ENCODE measurements around the gene ACE2. TPM values are rescaled to one million over a fixed set of nuclear protein-coding genes. Genes with fewer than 3 reads are reported as not detected.

The ACE2 gene
- total and polyA plus RNA-seq, 10 donors: 0.03 to 0.06 TPM; not detected in 8

- DNase-seq: no peak
- TF ChIP-seq POLR2AphosphoS5 (IDR thresholded peaks at IDR 0.05) (no peak), CTCF (IDR thresholded peaks at IDR 0.05 in 8 of 11, conservative IDR thresholded peaks at IDR 0.05 in 3 of 11) (no peak), POLR2A (IDR thresholded peaks at IDR 0.05) (no peak)
- peaks cover 0 to 15% (median 0%) of the 10 kb centered on the region in 6 donors for H3K36me3 ChIP-seq
- peaks cover 0 to 4% (median 0%) of the 10 kb centered on the region in 7 donors for H3K27me3 ChIP-seq (replicated peaks in 1 of 7)
- peaks cover 0 to 5% (median 0%) of the 10 kb centered on the region in 6 donors for H3K4me1 ChIP-seq
- no peaks in the 10 kb centered on the region for H3K9me3 ChIP-seq
- intact Hi-C loops (cut with DNase I; ENCODE audit: low total_unique reads): no loop called here
- H3K27ac ChIP-seq: no peak overlapping the region
- no peak overlapping the region for H3K4me3 ChIP-seq
These were observed 71.6 kb downstream of the ACE2 start for GRCh38 chrX:15529165-15529564.

GRCh38 chrX:15525664-15526416, 74.9 kb downstream of the ACE2 start:
- intact Hi-C loops (cut with DNase I; ENCODE audit: low total_unique reads): no loop called here
- no peak for DNase-seq
- TF ChIP-seq POLR2AphosphoS5 (IDR thresholded peaks at IDR 0.05): no peak
- TF ChIP-seq POLR2A (IDR thresholded peaks at IDR 0.05): no peak
- no peak for TF ChIP-seq CTCF (IDR thresholded peaks at IDR 0.05 in 8 of 11, conservative IDR thresholded peaks at IDR 0.05 in 3 of 11)
- Histone ChIP-seq H3K27ac (no peak overlapping the region), H3K36me3 (peaks cover 0 to 24% (median 0%) of the 10 kb centered on the region in 6 donors), H3K4me3 (no peak overlapping the region), H3K4me1 (peaks cover 0 to 5% (median 0%) of the 10 kb centered on the region in 6 donors), H3K27me3 (replicated peaks in 1 of 7) (peaks cover 0 to 12% (median 0%) of the 10 kb centered on the region in 7 donors), H3K9me3 (no peaks in the 10 kb centered on the region)
- WGBS, 5 donors: 66 to 81% (median 78%) methylated on average over 8 of the region's 8 CpGs

DNA sequence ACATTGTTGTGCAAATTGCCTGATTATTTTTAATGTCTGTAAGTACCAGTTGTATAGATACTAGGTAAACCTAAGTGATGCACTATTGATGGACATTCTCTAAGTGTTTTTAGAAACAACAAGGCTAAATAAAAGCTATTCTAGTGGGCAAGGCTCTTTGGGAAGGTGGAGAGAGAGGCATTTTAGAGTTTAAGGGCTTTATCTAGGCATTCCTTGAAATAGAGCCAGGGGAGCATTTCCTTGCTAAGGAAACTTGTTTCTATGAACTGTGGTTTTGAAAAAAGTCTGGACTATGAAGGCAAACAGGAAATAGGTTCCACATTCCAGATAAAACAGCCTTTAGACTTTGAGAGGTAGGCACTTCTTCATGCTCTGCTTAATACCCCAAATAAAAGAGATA, 76.3 kb downstream of the ACE2 start:
- no peak for DNase-seq
- Histone ChIP-seq H3K36me3 (peaks cover 0 to 24% (median 0%) of the 10 kb centered on the region in 6 donors), H3K9me3 (no peaks in the 10 kb centered on the region), H3K27me3 (replicated peaks in 1 of 7) (peaks cover 0 to 12% (median 0%) of the 10 kb centered on the region in 7 donors), H3K27ac (peak overlapping the region in 3 of 8 donors; percentile 30 to 41 (median 33)), H3K4me1 (peaks cover 0 to 5% (median 0%) of the 10 kb centered on the region in 6 donors), H3K4me3 (no peak overlapping the region)
- TF ChIP-seq CTCF (IDR thresholded peaks at IDR 0.05 in 8 of 11, conservative IDR thresholded peaks at IDR 0.05 in 3 of 11): no peak
- TF ChIP-seq POLR2A (IDR thresholded peaks at IDR 0.05): no peak
- no peak for TF ChIP-seq POLR2AphosphoS5 (IDR thresholded peaks at IDR 0.05)
- intact Hi-C loops (cut with DNase I; ENCODE audit: low total_unique reads): no loop called here

DNA sequence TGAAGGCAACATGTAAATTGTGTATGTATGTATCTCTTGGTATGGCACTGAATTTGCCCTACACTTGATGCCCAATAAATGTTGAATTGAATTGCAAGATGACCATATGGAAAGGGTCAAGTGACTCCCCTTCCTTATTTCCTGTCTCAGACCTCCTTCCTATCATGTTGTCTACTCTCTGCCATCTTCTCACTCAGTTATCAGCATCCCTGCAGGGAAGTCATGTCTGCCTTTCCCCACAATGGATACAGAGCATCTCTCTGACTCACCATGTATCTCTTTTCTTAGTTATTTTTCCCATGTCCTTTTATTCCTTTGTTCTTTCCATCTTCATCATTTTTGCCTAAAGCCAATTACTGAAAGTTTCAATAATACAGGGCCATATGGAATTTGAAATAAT, 77.7 kb downstream of the ACE2 start:
- Histone ChIP-seq H3K4me3 (no peak overlapping the region), H3K4me1 (peaks cover 0 to 5% (median 0%) of the 10 kb centered on the region in 6 donors), H3K27ac (no peak overlapping the region), H3K9me3 (no peaks in the 10 kb centered on the region), H3K27me3 (replicated peaks in 1 of 7) (peaks cover 0 to 12% (median 0%) of the 10 kb centered on the region in 7 donors), H3K36me3 (peaks cover 0 to 24% (median 0%) of the 10 kb centered on the region in 6 donors)
- TF ChIP-seq POLR2AphosphoS5 (IDR thresholded peaks at IDR 0.05) (no peak), POLR2A (IDR thresholded peaks at IDR 0.05) (no peak), CTCF (IDR thresholded peaks at IDR 0.05 in 8 of 11, conservative IDR thresholded peaks at IDR 0.05 in 3 of 11) (no peak)
- intact Hi-C loops (cut with DNase I; ENCODE audit: low total_unique reads): no loop called here
- no peak for DNase-seq

Data from spleen (tissue), 11 donors.